Stimulated activated CD4-positive, alpha-beta T cell treated with anti-CD3 and anti-CD28 coated beads, Interleukin-1b, Interleukin-23, amount 100 ng/mL, for 1 hour (primary cell): ENCODE measurements around the gene SENP5.

ENCODE experiments used
- DNase-seq, 2 donors: peaks; one replicate each; pipeline ENCODE4 v3.0.0-alpha.2; 2020; ENCODE audit warnings: low read depth in 2 of 2

SENP5 gene

DNA sequence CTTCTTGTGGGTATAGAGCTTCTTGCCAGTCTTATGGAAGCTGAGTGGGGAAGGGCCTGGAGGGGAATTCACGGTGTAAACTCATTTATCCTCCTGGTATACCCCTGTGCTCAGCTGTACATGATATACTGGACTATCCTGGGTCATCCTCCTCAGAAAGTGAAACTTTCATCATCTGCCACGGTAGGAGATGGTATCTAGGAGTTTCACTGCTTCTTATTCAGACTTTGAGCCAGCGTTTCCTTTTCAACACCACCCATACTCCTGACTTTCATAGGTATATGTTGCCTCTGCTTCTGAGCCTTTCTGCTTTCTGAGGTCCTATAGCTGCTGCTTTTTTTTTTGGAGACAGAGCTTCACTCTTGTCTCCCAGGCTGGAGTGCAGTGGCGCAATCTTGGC lies 15.6 kb downstream of the SENP5 start:
- no peak for DNase-seq

GRCh38 chr3:196886144-196886543 lies 18.4 kb downstream of the SENP5 start:
- DNase-seq, result no peak

GRCh38 chr3:196889844-196890708 lies 22.4 kb downstream of the SENP5 start:
- no peak for DNase-seq

DNA sequence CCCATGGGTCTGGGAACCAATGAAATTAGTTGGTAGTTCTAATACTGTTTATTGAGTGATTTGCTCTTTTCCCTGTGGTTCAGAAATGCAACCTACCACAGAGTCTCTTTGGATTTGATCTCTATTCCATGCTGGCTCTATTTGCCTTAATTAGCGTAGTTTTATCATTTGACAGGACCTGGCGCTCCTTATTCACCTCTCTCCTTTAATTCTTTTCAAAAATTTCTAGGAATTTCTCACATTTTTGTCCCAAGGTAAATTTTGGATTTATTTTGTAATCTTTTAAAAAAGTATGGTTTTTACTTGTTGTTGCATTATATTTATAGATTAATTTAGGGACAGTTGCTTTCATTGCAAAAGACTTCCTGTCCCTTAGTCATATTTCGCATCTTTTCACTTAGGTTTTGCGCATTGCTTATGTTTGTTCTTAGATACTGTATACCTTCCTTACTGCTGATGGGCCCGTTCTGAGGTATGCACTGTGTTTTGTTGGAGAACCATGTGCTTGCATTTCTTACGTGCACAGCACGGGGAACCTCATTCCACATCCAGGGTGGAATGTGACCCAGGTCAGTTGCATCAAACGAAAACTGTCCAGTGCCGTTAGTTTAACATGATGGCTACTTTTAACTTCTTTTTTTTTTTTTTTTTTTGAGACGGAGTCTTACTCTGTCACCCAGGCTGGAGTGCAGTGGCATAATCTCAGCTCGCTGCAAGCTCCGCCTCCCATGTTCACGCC lies 27.0 kb downstream of the SENP5 start:
- DNase-seq, result no peak

DNA sequence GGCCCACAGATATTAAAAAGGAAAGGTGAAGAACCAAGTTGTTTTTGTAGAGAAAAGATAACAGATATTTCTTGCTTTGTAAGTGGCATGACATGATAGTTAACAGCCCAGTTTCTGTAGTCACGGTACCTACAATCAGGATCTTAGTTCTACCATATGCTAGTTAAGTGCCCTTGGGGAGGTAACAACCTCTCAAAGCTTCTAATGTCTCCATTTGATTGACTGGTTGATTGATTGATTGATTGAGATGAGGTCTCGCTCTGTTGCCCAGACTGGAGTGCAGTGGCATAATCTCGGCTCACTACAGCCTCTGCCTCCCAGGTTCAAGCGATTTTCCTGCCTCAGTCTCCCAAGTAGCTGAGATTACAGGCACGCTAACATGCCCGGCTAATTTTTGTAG lies 28.5 kb downstream of the SENP5 start:
- DNase-seq, result no peak

- no peak for DNase-seq
These were observed 34.0 kb downstream of the SENP5 start for GRCh38 chr3:196901768-196902167.

GRCh38 chr3:196902296-196902695 lies 34.6 kb downstream of the SENP5 start:
- DNase-seq, result no peak

GRCh38 chr3:196903740-196904139 lies 36.0 kb downstream of the SENP5 start:
- no peak for DNase-seq

- DNase-seq, result no peak
These were observed 47.1 kb downstream of the SENP5 start for GRCh38 chr3:196914866-196915265.

DNA sequence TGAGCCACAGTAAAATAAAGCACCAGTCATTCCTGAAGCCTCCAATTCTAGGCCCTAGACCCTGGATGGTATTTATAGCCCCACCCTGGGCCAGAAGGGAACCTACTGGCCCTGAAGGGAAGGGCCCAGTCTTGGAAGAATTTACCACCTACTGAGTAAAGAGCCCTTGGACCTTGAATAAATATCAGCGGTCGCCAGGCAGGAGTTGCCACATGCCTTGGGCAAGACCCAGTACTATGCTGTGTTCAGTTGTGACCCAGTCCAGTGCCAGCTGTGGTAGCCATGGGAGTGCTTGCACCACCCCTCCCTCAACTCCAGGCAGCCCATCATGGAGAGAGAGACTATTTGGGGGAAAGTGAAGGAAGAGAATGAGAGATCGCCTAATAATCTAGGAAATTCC lies 47.7 kb downstream of the SENP5 start:
- no peak for DNase-seq

DNA sequence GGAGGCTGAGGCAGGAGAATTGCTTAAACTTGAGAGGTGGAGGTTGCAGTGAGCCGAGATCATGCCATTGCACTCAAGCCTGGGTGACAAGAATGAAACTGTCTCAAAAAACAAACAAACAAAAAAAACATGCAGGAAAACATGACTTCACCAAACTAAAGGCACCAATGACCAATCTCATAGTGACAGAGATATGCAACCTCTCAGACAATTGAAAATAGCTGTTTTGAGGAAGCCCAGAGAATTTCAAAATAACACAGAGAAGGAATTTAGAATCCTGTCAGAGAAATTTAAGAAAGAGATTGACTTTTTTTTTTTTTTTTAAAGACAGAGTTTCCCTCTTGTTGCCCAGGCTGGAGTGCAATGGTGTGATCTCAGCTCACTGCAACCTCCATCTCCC lies 48.5 kb downstream of the SENP5 start:
- DNase-seq, result no peak

DNA sequence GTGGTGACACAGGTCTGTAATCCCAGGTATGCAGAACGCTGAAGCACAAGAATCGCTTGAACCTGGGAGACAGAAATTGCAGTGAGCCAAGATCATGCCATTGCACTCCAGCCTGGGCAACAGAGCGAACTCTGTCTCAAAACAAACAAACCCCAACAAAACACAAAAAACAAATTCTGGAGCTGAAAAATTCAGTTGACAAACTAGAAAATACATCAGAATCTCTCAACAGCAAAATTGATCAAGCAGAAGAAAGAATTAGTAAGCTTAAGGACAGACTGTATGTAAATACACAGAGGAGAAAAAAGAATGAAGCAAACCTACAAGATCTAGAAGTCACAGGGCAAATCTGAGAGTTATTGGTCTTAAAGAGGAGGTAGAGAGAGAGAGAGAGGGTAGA lies 49.3 kb downstream of the SENP5 start:
- DNase-seq, result no peak

DNA sequence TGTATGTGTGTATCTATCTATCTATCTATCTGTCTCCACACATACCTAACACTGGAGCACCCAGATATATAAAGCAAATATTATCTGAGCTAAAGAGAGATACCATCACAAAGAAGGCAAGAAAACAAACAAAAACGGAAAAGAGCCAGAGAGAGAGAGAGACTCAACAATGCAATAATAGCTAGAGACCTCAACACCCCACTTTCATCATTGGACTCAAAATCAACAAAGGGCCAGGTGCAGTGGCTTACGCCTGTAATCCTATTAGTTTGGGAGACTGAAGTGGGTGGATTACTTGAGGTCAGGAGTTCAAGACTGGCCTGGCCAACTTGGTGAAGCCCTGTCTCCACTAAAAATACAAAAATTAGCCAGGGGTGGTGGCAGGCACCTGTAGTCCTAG lies 51.2 kb downstream of the SENP5 start:
- DNase-seq, result no peak

DNA sequence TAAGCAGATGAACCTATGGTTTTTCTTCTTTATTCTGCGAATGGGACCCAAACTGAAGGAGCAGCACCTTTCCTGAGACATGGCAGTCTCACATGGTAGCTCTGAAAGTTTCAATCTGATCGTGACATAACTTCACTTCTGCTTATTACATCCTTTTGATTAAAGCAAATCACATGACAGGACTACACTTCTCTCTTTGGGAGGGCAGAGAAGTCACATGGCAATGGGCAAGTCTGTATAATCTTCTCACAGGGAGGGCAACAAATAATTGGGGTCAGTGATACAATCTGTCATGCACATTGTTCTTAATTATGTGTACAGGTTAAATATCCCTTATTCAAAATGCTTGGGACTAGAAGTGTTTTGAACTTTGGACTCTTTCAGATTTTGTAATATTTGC lies 53.0 kb downstream of the SENP5 start:
- no peak for DNase-seq

DNA sequence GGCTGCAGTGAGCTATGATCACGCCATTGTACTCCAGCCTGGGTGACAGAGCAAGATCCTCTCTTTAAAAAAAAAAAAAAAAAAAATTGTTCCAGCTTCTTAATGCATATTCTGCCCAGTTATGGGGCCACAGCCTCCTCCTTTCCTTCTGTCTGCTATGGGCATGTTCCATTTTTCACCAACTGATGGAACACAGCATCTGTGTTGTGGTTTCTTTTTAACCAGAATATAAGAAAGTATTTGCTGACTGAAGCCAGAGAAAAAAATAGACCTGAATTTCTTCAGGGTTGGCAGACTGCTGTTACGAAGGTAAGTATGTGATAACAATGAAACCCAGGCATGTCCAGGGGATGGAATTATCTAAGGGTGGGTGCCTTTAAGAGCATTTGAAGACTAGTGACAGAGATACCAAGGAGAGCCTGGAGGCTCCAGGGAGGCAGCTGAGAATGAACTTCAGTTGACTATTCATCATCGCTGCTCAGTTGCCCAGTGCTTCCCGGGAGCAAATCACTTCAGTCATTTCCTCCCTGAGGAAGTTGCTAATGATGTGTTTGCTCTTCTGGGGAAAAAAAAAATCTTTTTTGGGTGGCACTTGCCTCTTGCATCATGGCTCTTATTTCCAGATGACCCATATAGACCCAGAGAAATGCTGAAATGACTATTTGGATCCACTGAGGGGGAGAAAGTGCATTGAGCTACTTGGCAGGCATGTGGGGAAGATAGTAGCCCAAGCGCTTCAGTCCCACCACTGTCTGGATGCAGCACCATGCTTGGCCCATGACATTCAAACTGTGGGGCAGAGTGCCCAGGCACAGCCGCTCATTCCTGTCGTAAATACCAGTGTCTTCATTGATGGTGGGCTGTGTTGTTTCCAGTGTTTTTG lies 60.1 kb downstream of the SENP5 start:
- no peak for DNase-seq

- DNase-seq, result no peak
These were observed 63.4 kb downstream of the SENP5 start for GRCh38 chr3:196931157-196931556.

DNA sequence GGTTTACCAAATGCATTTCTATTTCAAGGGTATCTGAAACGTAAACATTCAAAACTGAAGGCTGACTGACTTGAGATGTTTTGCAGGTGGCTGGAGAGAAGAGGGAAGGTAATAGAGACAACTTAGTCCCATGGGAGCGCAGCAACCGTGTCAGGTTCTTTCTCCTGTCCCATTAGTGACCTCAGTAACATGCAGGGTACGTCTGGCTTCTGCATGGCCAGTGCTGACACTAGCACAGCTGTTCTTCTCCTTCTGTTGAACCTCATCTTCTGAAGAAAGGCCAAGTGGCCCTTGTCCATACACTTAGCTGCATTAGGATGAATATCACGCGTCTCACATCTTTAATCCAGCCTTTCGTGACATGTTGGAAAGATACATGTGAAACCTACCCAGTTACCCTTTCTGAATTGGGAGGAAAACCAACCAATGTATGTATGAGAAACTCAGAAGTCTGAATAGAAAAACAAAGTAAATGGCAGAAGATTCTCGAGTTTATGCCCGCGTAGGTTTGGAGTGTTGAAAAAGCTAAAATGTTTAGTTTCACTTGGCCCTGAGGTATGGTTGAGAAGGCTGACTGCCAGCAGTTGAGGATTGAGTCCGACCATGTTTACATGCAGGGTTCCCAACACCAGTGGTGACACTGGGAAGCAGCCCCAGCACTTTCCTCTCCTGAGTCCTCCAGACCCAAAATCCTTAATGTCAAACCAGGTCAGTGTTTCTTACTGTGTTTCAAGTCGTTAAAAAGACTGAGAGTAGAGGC lies 64.3 kb downstream of the SENP5 start:
- no peak for DNase-seq

- DNase-seq, result no peak
These were observed 64.9 kb downstream of the SENP5 start for GRCh38 chr3:196932600-196932999.

- DNase-seq, result no peak
These were observed 68.6 kb downstream of the SENP5 start for GRCh38 chr3:196936288-196936687.

- no peak for DNase-seq
These were observed 70.4 kb downstream of the SENP5 start for GRCh38 chr3:196938124-196938523.

GRCh38 chr3:196938576-196938975 lies 70.9 kb downstream of the SENP5 start:
- no peak for DNase-seq
